GM10266 (cell line): ENCODE measurements around the gene TAL1.
"Not testable (repeated sequence)": the region's sequence is repeated elsewhere in the genome, so short reads cannot be mapped to it uniquely, and the experiment has no call there.

Experiments
- DNase-seq: peaks from one replicate; pipeline ENCODE4 v3.0.0; 2012; ENCODE audit errors: extremely low spot score
- TF ChIP-seq, protein P1 (sequence below): IDR thresholded peaks from 2 replicates; pipeline ENCODE4 v1.5.1; 2012; ENCODE audit warnings: mild to moderate bottlenecking, low read depth; ENCODE audit not compliant: control insufficient read depth, insufficient read depth; ENCODE audit errors: missing control alignments

The TAL1 gene

DNA sequence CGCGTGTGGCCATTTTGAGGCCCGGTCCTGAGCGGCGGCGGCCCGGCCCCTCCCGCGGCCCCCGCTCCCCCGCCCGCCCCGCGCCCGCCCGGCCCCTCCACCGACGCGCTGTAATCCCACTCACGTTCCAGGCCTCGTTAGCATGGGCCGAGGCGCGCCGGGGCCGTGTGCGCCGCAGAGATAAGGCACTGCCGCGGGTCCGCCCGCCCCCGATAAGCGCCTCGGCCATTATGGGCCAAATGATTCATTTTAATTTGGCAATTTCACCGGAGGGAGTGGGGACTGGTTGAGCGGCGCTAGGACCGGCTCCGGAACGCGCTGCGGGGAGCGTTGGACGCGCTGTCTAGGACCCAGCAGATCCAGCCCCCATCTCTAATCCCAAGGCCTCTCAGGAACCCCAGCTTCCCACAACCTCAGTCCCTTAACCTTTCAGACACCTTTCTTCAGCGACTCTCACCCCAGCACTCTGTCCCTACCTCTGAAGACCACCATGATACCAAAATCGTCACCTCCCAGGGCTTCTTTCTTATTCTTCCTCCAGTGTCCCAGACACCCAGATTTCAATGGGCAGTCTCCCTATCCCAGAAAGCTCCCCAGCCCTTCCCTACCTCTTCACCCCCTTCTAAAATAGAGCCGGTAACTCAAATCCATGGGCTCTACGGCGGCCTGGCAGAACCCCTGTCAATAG is at the start of gene TAL1:
TAL1 (minus strand) TSS at position 39 of the 688 bp plus-strand sequence. CDS start 6,337 bp downstream, outside the sequence.
- TF ChIP-seq, protein P1, sequence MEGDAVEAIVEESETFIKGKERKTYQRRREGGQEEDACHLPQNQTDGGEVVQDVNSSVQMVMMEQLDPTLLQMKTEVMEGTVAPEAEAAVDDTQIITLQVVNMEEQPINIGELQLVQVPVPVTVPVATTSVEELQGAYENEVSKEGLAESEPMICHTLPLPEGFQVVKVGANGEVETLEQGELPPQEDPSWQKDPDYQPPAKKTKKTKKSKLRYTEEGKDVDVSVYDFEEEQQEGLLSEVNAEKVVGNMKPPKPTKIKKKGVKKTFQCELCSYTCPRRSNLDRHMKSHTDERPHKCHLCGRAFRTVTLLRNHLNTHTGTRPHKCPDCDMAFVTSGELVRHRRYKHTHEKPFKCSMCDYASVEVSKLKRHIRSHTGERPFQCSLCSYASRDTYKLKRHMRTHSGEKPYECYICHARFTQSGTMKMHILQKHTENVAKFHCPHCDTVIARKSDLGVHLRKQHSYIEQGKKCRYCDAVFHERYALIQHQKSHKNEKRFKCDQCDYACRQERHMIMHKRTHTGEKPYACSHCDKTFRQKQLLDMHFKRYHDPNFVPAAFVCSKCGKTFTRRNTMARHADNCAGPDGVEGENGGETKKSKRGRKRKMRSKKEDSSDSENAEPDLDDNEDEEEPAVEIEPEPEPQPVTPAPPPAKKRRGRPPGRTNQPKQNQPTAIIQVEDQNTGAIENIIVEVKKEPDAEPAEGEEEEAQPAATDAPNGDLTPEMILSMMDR = no peak
- peak; percentile 22 for DNase-seq

GRCh38 chr1:47280142-47280541 is 48.1 kb upstream of the TAL1 start:
- DNase-seq = no peak

DNA sequence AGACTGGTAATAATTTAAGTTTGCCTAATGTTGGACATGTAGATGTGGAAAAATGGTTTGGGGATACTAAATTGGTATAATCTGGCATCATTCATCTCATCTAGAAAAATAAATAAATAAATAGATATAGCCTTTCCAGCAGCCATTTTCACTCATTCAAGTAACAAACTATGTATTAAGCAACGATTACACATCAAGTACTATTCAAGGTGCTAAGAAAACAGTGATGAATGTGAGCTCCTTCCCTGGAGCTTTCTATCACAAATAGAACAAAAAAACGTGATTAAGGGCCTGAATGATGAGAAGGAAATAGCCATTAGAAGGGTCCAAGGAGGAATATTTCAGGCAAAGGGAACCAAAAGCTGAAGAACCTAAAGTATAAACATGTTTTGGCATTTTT is 44.8 kb upstream of the TAL1 start:
- TF ChIP-seq, protein P1 = no peak
- DNase-seq = no peak

More at GRCh38 chr1:47280142-47280541, 48.1 kb upstream of the TAL1 start:
- TF ChIP-seq, protein P1 = no peak

GRCh38 chr1:47275811-47276210 is 43.8 kb upstream of the TAL1 start:
- DNase-seq = not testable (repeated sequence)

DNA sequence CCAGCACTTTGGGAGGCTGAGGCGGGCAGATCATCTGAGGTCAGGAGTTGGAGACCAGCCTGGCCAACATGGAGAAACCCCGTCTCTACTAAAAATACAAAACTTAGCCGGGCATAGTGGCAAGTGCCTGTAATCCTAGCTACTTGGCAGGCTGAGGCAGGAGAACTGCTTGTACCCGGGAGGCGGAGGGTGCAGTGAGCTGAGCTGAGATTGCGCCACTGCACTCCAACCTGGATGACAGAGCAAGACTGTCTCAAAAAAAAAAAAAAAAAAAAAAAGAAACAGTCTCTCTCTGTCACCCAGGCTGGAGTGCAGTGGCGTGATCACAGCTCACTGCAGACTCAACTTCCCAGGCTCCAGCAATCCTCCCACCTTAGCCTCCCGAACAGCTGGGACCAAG is 33.5 kb upstream of the TAL1 start:
- DNase-seq = not testable (repeated sequence)

GRCh38 chr1:47262787-47263413 is 30.9 kb upstream of the TAL1 start:
- TF ChIP-seq, protein P1 = peak; percentile 70
- DNase-seq = peak; percentile 42

GRCh38 chr1:47257224-47257623 is 25.2 kb upstream of the TAL1 start:
- TF ChIP-seq, protein P1 = no peak
- no peak for DNase-seq

GRCh38 chr1:47252795-47253194 is 20.8 kb upstream of the TAL1 start:
- TF ChIP-seq, protein P1 = no peak
- no peak for DNase-seq
